ENCODE data around the gene TOP1. TPM values are rescaled to one million over a fixed set of nuclear protein-coding genes. Genes with fewer than 3 reads are reported as not detected.

Gene TOP1
- total RNA-seq, 2 experiments from 2014 or later: 37.6 to 41.7 TPM

DNA sequence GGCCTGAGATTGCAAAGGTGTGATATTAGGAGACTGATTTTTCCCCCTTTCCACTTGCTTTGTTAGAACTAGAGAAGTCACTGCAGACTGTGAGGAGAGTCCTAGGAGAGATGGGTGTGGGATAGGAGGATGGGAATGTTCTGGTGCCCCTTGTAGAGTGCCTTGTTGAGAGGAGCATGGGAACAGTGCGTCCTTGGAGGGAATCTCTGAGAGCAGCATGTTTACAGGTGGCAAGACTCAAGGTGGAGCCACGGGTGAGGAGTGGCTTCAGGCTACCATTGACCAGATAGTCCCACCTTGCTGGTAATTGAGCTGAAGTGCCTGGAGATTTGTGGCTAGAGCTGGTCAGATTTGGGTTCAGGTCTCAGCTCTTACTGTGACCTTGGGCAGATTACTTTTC is 114.7 kb downstream of the TOP1 start:
- Histone ChIP-seq H3K27me3 (ENCODE audit: control insufficient read depth in 1 of 2, insufficient read depth in 2 of 2, low read length in 2 of 2) (no peaks in the 10 kb centered on the region), H3K4me1 (ENCODE audit: insufficient read depth, low read length) (peaks cover 89% of the 10 kb centered on the region), H3K4me3 (ENCODE audit: low read length) (peak overlapping the region; percentile 90), H3K36me3 (ENCODE audit: insufficient read depth, low read length) (peaks cover 6% of the 10 kb centered on the region), H3K9me3 (ENCODE audit: control insufficient read depth in 1 of 2, insufficient read depth in 1 of 2, low read length in 2 of 2) (no peaks in the 10 kb centered on the region), H3K27ac (ENCODE audit: low read depth in 1 of 2, low read length in 2 of 2) (peak overlapping the region; percentile 83 to 87)
- H3K27me3 Mint-ChIP-seq: no peaks in the 10 kb centered on the region
- intact Hi-C loops (cut with DNase I, micrococcal nuclease): loop anchor here in 1 of 2 experiments (5.0 kb wide), 1 partner anchor 111 kb away; no protein-coding TSS in a partner anchor
- peaks cover 37% of the 10 kb centered on the region for H3K36me3 Mint-ChIP-seq (ENCODE audit: low read depth)
- peak overlapping the region; percentile 96 for H3K27ac Mint-ChIP-seq
- no peaks in the 10 kb centered on the region for H3K9me3 Mint-ChIP-seq
- CTCF ChIA-PET: interaction anchor here (1.1 to 2.1 kb wide), 3 partner anchors 9 to 14 kb away, joined by 3 to 10 read pairs (median 5); no protein-coding TSS in a partner anchor
- ATAC-seq (ENCODE audit: poor library complexity) (no peak), DNase-seq (peak in 1 of 14 experiments; percentile 4)
- peak overlapping the region; percentile 90 for H3K4me3 Mint-ChIP-seq
- TF ChIP-seq, protein P1, sequence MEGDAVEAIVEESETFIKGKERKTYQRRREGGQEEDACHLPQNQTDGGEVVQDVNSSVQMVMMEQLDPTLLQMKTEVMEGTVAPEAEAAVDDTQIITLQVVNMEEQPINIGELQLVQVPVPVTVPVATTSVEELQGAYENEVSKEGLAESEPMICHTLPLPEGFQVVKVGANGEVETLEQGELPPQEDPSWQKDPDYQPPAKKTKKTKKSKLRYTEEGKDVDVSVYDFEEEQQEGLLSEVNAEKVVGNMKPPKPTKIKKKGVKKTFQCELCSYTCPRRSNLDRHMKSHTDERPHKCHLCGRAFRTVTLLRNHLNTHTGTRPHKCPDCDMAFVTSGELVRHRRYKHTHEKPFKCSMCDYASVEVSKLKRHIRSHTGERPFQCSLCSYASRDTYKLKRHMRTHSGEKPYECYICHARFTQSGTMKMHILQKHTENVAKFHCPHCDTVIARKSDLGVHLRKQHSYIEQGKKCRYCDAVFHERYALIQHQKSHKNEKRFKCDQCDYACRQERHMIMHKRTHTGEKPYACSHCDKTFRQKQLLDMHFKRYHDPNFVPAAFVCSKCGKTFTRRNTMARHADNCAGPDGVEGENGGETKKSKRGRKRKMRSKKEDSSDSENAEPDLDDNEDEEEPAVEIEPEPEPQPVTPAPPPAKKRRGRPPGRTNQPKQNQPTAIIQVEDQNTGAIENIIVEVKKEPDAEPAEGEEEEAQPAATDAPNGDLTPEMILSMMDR (IDR thresholded peaks at IDR 0.05): no peak
- peaks cover 96% of the 10 kb centered on the region for H3K4me1 Mint-ChIP-seq (ENCODE audit: low read depth)
- POLR2A ChIA-PET: interaction anchor here (1.1 to 14.5 kb wide), 4 partner anchors 8 to 475 kb away, joined by 4 to 403 read pairs (median 52); partner anchors contain the start of gene CHD6

DNA sequence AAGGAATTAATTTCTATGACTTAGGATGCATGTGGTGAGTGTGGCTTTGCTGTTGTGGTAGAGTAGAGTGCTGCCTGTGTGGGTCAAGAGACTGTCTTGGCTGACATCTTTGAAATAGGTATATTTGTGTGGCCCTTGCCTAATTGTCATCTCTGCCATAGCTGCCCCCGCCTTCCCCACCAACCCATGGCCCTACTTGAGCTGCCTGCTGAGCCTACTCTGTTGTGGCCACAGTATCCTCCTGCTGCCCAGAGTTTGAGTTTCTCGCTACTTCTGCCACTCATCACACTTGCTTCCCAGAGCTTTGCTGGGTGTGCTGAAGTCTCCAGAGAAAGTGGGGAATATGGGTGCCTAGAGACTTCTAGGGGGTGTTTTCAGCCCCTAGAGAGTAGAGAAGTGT is 116.7 kb downstream of the TOP1 start:
- H3K27me3 ChIP-seq (ENCODE audit: control insufficient read depth in 1 of 2, insufficient read depth in 2 of 2, low read length in 2 of 2): no peaks in the 10 kb centered on the region
- H3K27me3 Mint-ChIP-seq: no peaks in the 10 kb centered on the region
- no peak for ATAC-seq (ENCODE audit: poor library complexity)
- H3K9me3 ChIP-seq (ENCODE audit: control insufficient read depth in 1 of 2, insufficient read depth in 1 of 2, low read length in 2 of 2): no peaks in the 10 kb centered on the region
- TF ChIP-seq, protein P1 (IDR thresholded peaks at IDR 0.05): no peak
- POLR2A ChIA-PET: interaction anchor here (0.6 to 14.5 kb wide), 2 partner anchors 12 to 96 kb away, joined by 3 to 403 read pairs; no protein-coding TSS in a partner anchor
- CTCF ChIA-PET: interaction anchor here (2.1 kb wide), 1 partner anchor 12 kb away, joined by 5 read pairs; no protein-coding TSS in a partner anchor
- peaks cover 100% of the 10 kb centered on the region for H3K4me1 ChIP-seq (ENCODE audit: insufficient read depth, low read length)
- peak overlapping the region; percentile 30 to 48 for H3K27ac ChIP-seq (ENCODE audit: low read depth in 1 of 2, low read length in 2 of 2)
- H3K4me1 Mint-ChIP-seq (ENCODE audit: low read depth): peaks cover 95% of the 10 kb centered on the region
- DNase-seq: no peak
- H3K9me3 Mint-ChIP-seq: no peaks in the 10 kb centered on the region
- peaks cover 26% of the 10 kb centered on the region for H3K36me3 Mint-ChIP-seq (ENCODE audit: low read depth)
- H3K27ac Mint-ChIP-seq: peak overlapping the region; percentile 96
- no peak overlapping the region for H3K4me3 ChIP-seq (ENCODE audit: low read length)
- H3K4me3 Mint-ChIP-seq: peak overlapping the region; percentile 90
- intact Hi-C loops (cut with DNase I, micrococcal nuclease): no loop called here
- H3K36me3 ChIP-seq (ENCODE audit: insufficient read depth, low read length): peaks cover 6% of the 10 kb centered on the region

- peak overlapping the region; percentile 96 for H3K27ac Mint-ChIP-seq
- H3K27me3 Mint-ChIP-seq: no peaks in the 10 kb centered on the region
- intact Hi-C loops (cut with DNase I, micrococcal nuclease): no loop called here
- ATAC-seq (ENCODE audit: poor library complexity): no peak
- Histone ChIP-seq H3K27me3 (ENCODE audit: control insufficient read depth in 1 of 2, insufficient read depth in 2 of 2, low read length in 2 of 2) (no peaks in the 10 kb centered on the region), H3K36me3 (ENCODE audit: insufficient read depth, low read length) (peaks cover 6% of the 10 kb centered on the region), H3K4me3 (ENCODE audit: low read length) (peak overlapping the region; percentile 2), H3K4me1 (ENCODE audit: insufficient read depth, low read length) (peaks cover 100% of the 10 kb centered on the region), H3K9me3 (ENCODE audit: control insufficient read depth in 1 of 2, insufficient read depth in 1 of 2, low read length in 2 of 2) (no peaks in the 10 kb centered on the region), H3K27ac (ENCODE audit: low read depth in 1 of 2, low read length in 2 of 2) (peak overlapping the region; percentile 48 to 70)
- peaks cover 95% of the 10 kb centered on the region for H3K4me1 Mint-ChIP-seq (ENCODE audit: low read depth)
- peaks cover 32% of the 10 kb centered on the region for H3K36me3 Mint-ChIP-seq (ENCODE audit: low read depth)
- POLR2A ChIA-PET: interaction anchor here (0.6 to 14.5 kb wide), 5 partner anchors 8 to 548 kb away, joined by 3 to 403 read pairs (median 5); partner anchors contain the start of gene PLCG1
- peak overlapping the region; percentile 90 for H3K4me3 Mint-ChIP-seq
- no peaks in the 10 kb centered on the region for H3K9me3 Mint-ChIP-seq
- no peak for DNase-seq
- TF ChIP-seq, protein P1 (IDR thresholded peaks at IDR 0.05): no peak
- CTCF ChIA-PET: interaction anchor here (0.8 to 1.5 kb wide), 2 partner anchors 10 to 11 kb away, joined by 3 to 8 read pairs; no protein-coding TSS in a partner anchor
Measured at GRCh38 chr20:41145821-41146620, 117.4 kb downstream of the TOP1 start.
